HAP-1 (cell line): ENCODE data around the gene PTPRR.
"Not testable (repeated sequence)": the region's sequence is repeated elsewhere in the genome, so short reads cannot be mapped to it uniquely, and the experiment has no call there.

Source experiments
- DNase-seq, 2 experiments: peaks; one replicate each; pipeline ENCODE4 v3.0.0-alpha.2; 2016 to 2020; ENCODE audit warnings: low spot score in 2 of 2
- H3K27me3 ChIP-seq: fragments of 250-450 bp; sonication (Bioruptor Pico); 2 replicates; pipeline ENCODE4 v1.5.1; 2020; ENCODE audit warnings: low read depth, mild to moderate bottlenecking, moderate library complexity
- H3K36me3 ChIP-seq: fragments of 250-450 bp; sonication (Bioruptor Pico); replicated peaks from 2 replicates; pipeline ENCODE4 v1.5.1; 2020; ENCODE audit warnings: mild to moderate bottlenecking
- H3K4me1 ChIP-seq: fragments of 250-450 bp; sonication (Bioruptor Pico); 2 replicates; pipeline ENCODE4 v1.5.1; 2020; ENCODE audit warnings: mild to moderate bottlenecking
- H3K4me3 ChIP-seq: fragments of 250-450 bp; sonication (Bioruptor Pico); 2 replicates; pipeline ENCODE4 v1.5.1; 2020; ENCODE audit warnings: mild to moderate bottlenecking, moderate library complexity
- H3K9me3 ChIP-seq: fragments of 250-450 bp; sonication (Bioruptor Pico); 2 replicates; pipeline ENCODE4 v1.5.1; 2020; ENCODE audit warnings: mild to moderate bottlenecking, moderate library complexity
- in situ Hi-C: fragments of 300-500 bp; cut with MboI; formaldehyde crosslinking; loops from 3 replicates; pipeline ENCODE4 v1.14.3; 2020; ENCODE audit warnings: low sequenced_read_pairs, inconsistent platforms, mixed read lengths

PTPRR gene

GRCh38 chr12:70822412-70822811 lies 98.1 kb downstream of the PTPRR start:
- Histone ChIP-seq H3K9me3 (no peaks in the 10 kb centered on the region), H3K36me3 (no peaks in the 10 kb centered on the region), H3K4me1 (no peaks in the 10 kb centered on the region), H3K4me3 (no peak overlapping the region), H3K27me3 (no peaks in the 10 kb centered on the region)
- in situ Hi-C loops, result no loop called here
- no peak for DNase-seq

- Histone ChIP-seq H3K9me3 (no peaks in the 10 kb centered on the region), H3K27me3 (peaks cover 5% of the 10 kb centered on the region; the same call in 1 of the 2 replicates), H3K4me3 (no peak overlapping the region), H3K4me1 (no peaks in the 10 kb centered on the region), H3K36me3 (no peaks in the 10 kb centered on the region)
- in situ Hi-C loops, result no loop called here
- no peak for DNase-seq
Measured at GRCh38 chr12:70815971-70816391, 104.6 kb downstream of the PTPRR start.

GRCh38 chr12:70815056-70815455 lies 105.5 kb downstream of the PTPRR start:
- Histone ChIP-seq H3K9me3 (no peaks in the 10 kb centered on the region), H3K4me1 (no peaks in the 10 kb centered on the region), H3K27me3 (peaks cover 5% of the 10 kb centered on the region; the same call in 1 of the 2 replicates), H3K4me3 (no peak overlapping the region), H3K36me3 (no peaks in the 10 kb centered on the region)
- DNase-seq, result no peak
- in situ Hi-C loops, result no loop called here

GRCh38 chr12:70813559-70813958 lies 107.0 kb downstream of the PTPRR start:
- H3K27me3 ChIP-seq, result peaks cover 5% of the 10 kb centered on the region; the same call in 1 of the 2 replicates
- DNase-seq, result no peak
- H3K4me3 ChIP-seq, result no peak overlapping the region
- no peaks in the 10 kb centered on the region for H3K9me3 ChIP-seq
- no peaks in the 10 kb centered on the region for H3K36me3 ChIP-seq
- in situ Hi-C loops, result no loop called here
- H3K4me1 ChIP-seq, result no peaks in the 10 kb centered on the region

- in situ Hi-C loops, result no loop called here
- H3K27me3 ChIP-seq, result peaks cover 5% of the 10 kb centered on the region; the same call in 1 of the 2 replicates
- no peak overlapping the region for H3K4me3 ChIP-seq
- no peaks in the 10 kb centered on the region for H3K4me1 ChIP-seq
- no peaks in the 10 kb centered on the region for H3K9me3 ChIP-seq
- no peak for DNase-seq
- H3K36me3 ChIP-seq, result no peaks in the 10 kb centered on the region
Measured at GRCh38 chr12:70812136-70812535, 108.4 kb downstream of the PTPRR start.

- Histone ChIP-seq H3K27me3 (peaks cover 2% of the 10 kb centered on the region; the same call in 1 of the 2 replicates), H3K9me3 (no peaks in the 10 kb centered on the region; the same call in 1 of the 2 replicates), H3K4me1 (no peaks in the 10 kb centered on the region), H3K36me3 (no peaks in the 10 kb centered on the region), H3K4me3 (no peak overlapping the region)
- in situ Hi-C loops, result no loop called here
- no peak for DNase-seq
Measured at GRCh38 chr12:70809887-70810286, 110.7 kb downstream of the PTPRR start.

GRCh38 chr12:70807993-70808392 lies 112.5 kb downstream of the PTPRR start:
- H3K9me3 ChIP-seq, H3K4me1 ChIP-seq, in situ Hi-C loops, DNase-seq, H3K27me3 ChIP-seq, H3K36me3 ChIP-seq, H3K4me3 ChIP-seq: not testable (repeated sequence)

GRCh38 chr12:70806827-70807226 lies 113.7 kb downstream of the PTPRR start:
- in situ Hi-C loops, result no loop called here
- H3K9me3 ChIP-seq, result no peaks in the 10 kb centered on the region; the same call in 1 of the 2 replicates
- no peaks in the 10 kb centered on the region for H3K36me3 ChIP-seq
- H3K27me3 ChIP-seq, result peaks cover 7% of the 10 kb centered on the region; the same call in 1 of the 2 replicates
- H3K4me3 ChIP-seq, result no peak overlapping the region
- DNase-seq, result no peak
- no peaks in the 10 kb centered on the region for H3K4me1 ChIP-seq

- DNase-seq, result no peak
- no peaks in the 10 kb centered on the region for H3K4me1 ChIP-seq
- peaks cover 7% of the 10 kb centered on the region; the same call in 1 of the 2 replicates for H3K27me3 ChIP-seq
- H3K4me3 ChIP-seq, result no peak overlapping the region
- H3K36me3 ChIP-seq, result no peaks in the 10 kb centered on the region
- no peaks in the 10 kb centered on the region; the same call in 1 of the 2 replicates for H3K9me3 ChIP-seq
- in situ Hi-C loops, result no loop called here
Measured at GRCh38 chr12:70806043-70806442, 114.5 kb downstream of the PTPRR start.

GRCh38 chr12:70798016-70798783 lies 122.3 kb downstream of the PTPRR start:
- H3K27me3 ChIP-seq, result peaks cover 4% of the 10 kb centered on the region; the same call in 1 of the 2 replicates
- DNase-seq, result no peak
- no peaks in the 10 kb centered on the region for H3K9me3 ChIP-seq
- no peaks in the 10 kb centered on the region for H3K36me3 ChIP-seq
- no peaks in the 10 kb centered on the region for H3K4me1 ChIP-seq
- in situ Hi-C loops, result no loop called here
- H3K4me3 ChIP-seq, result no peak overlapping the region

GRCh38 chr12:70796989-70797388 lies 123.5 kb downstream of the PTPRR start:
- Histone ChIP-seq H3K36me3 (no peaks in the 10 kb centered on the region), H3K9me3 (no peaks in the 10 kb centered on the region), H3K4me3 (no peak overlapping the region), H3K27me3 (peaks cover under 1% of the 10 kb centered on the region; the same call in 1 of the 2 replicates), H3K4me1 (no peaks in the 10 kb centered on the region)
- in situ Hi-C loops, result no loop called here
- no peak for DNase-seq

- H3K9me3 ChIP-seq, result no peaks in the 10 kb centered on the region
- no peaks in the 10 kb centered on the region for H3K36me3 ChIP-seq
- DNase-seq, result no peak
- no peak overlapping the region for H3K4me3 ChIP-seq
- no peaks in the 10 kb centered on the region for H3K4me1 ChIP-seq
- in situ Hi-C loops, result no loop called here
- H3K27me3 ChIP-seq, result no peaks in the 10 kb centered on the region
Measured at GRCh38 chr12:70795608-70796007, 124.9 kb downstream of the PTPRR start.

GRCh38 chr12:70794131-70794530 lies 126.4 kb downstream of the PTPRR start:
- no peaks in the 10 kb centered on the region for H3K4me1 ChIP-seq

GRCh38 chr12:70788774-70789173 lies 131.8 kb downstream of the PTPRR start:
- in situ Hi-C loops, result no loop called here
- H3K4me1 ChIP-seq, result no peaks in the 10 kb centered on the region

More at GRCh38 chr12:70794131-70794530, 126.4 kb downstream of the PTPRR start:
- in situ Hi-C loops, result no loop called here
- Histone ChIP-seq H3K9me3 (no peaks in the 10 kb centered on the region), H3K36me3 (no peaks in the 10 kb centered on the region), H3K27me3 (no peaks in the 10 kb centered on the region), H3K4me3 (no peak overlapping the region)
- no peak for DNase-seq

More at GRCh38 chr12:70788774-70789173, 131.8 kb downstream of the PTPRR start:
- Histone ChIP-seq H3K9me3 (no peaks in the 10 kb centered on the region), H3K27me3 (peaks cover 6% of the 10 kb centered on the region), H3K4me3 (no peak overlapping the region), H3K36me3 (no peaks in the 10 kb centered on the region)
- no peak for DNase-seq
